Liver (tissue), 3 donors: ENCODE results near the gene PDZD8.
"Not testable (repeated sequence)": the region's sequence is repeated elsewhere in the genome, so short reads cannot be mapped to it uniquely, and the experiment has no call there.

Experiments used
- CTCF ChIP-seq: fragments of 150-350 bp; IDR thresholded peaks from 2 replicates; pipeline ENCODE4 v1.5.1; 2017; ENCODE audit warnings: improper control_type of control experiment, low read depth, low read length; ENCODE audit not compliant: missing input control
- RAD21 ChIP-seq, 2 donors: IDR thresholded peaks; 2 replicates each; pipeline ENCODE4 v1.6.1; 2016; ENCODE audit warnings: antibody characterized with exemption in 2 of 2, mild to moderate bottlenecking in 2 of 2
- RXRA ChIP-seq, 2 donors: IDR thresholded peaks; 2 replicates each; pipeline ENCODE4 v1.6.1; 2017 to 2018; ENCODE audit warnings: antibody characterized with exemption in 2 of 2, mild to moderate bottlenecking in 1 of 2
- TAF1 ChIP-seq: conservative IDR thresholded peaks from 2 replicates; pipeline ENCODE4 v1.6.1; 2016; ENCODE audit warnings: antibody characterized with exemption, mild to moderate bottlenecking
- YY1 ChIP-seq: IDR thresholded peaks from 2 replicates; pipeline ENCODE4 v1.6.1; 2016; ENCODE audit warnings: antibody characterized with exemption, mild to moderate bottlenecking
- donor health status: healthy.
- donor health status: healthy.

- TF ChIP-seq CTCF; YY1; RAD21 (IDR thresholded peaks at IDR 0.05); RXRA (IDR thresholded peaks at IDR 0.05); TAF1: not testable (repeated sequence)
These were observed 145.1 kb downstream of the PDZD8 start for GRCh38 chr10:117230107-117230506.
